Endothelial cell of umbilical vein (primary cell): ENCODE results near the gene UVRAG. TPM values are rescaled to one million over a fixed set of nuclear protein-coding genes. Genes with fewer than 3 reads are reported as not detected.

Source experiments
- BruUV-seq: library from RNA; stranded (reverse); fragments of 400-500 nt; replicated peaks from 2 replicates; lab custom pipeline; 2021; lab: Mats Ljungman, UMichigan
- CTCF ChIA-PET: fragments of 300-600, 350-600 bp; sonication (Branson Sonifier 250); formaldehyde crosslinking; loops from one replicate; lab custom pipeline; 2021; ENCODE audit warnings: antibody characterized with exemption, inconsistent platforms; lab: Charles Lee
- POLR2A ChIA-PET: fragments of 300-600, 350-600 bp; sonication (Branson Sonifier 250); formaldehyde crosslinking; loops from one replicate; lab custom pipeline; 2021; ENCODE audit warnings: antibody characterized with exemption, inconsistent platforms; lab: Charles Lee
- DNase-seq: peaks from one replicate; pipeline ENCODE4 v3.0.0-alpha.2; 2011; ENCODE audit warnings: low read depth, low spot score
- FAIRE-seq: peaks from 2 replicates; lab custom pipeline; 2011; peaks lifted over from hg19 to GRCh38; lab: Jason Lieb, UNC
- H2AFZ ChIP-seq: 2 replicates; pipeline ENCODE4 v1.6.0; 2012; ENCODE audit warnings: low read depth, low read length, control low read depth, inconsistent platforms
- H3K27ac ChIP-seq: 2 replicates; pipeline ENCODE4 v1.5.1; 2011; ENCODE audit warnings: low read depth, mild to moderate bottlenecking, control low read depth, low read length, moderate library complexity; ENCODE audit not compliant: insufficient read depth
- H3K27me3 ChIP-seq, 2 experiments: 2 replicates each; pipeline versions ENCODE4 v1.6.0 to v1.6.1; 2011; ENCODE audit warnings: low read length in 2 of 2, mixed read lengths in 1 of 2; ENCODE audit not compliant: control insufficient read depth in 2 of 2, insufficient read depth in 2 of 2
- H3K36me3 ChIP-seq, 2 experiments: 2 replicates in 1 of 2; 3 replicates in 1 of 2; pipeline ENCODE4 v1.5.1; 2011; ENCODE audit warnings: low read length in 2 of 2, mild to moderate bottlenecking in 1 of 2, moderate library complexity in 1 of 2; ENCODE audit not compliant: control insufficient read depth in 2 of 2, insufficient read depth in 2 of 2; ENCODE audit errors: extremely low read depth in 1 of 2
- H3K4me1 ChIP-seq: 3 replicates; pipeline ENCODE4 v1.5.1; 2011; ENCODE audit warnings: mild to moderate bottlenecking, low read length; ENCODE audit not compliant: control insufficient read depth, insufficient read depth; ENCODE audit errors: extremely low read depth
- H3K4me2 ChIP-seq: 2 replicates; pipeline ENCODE4 v1.6.1; 2011; ENCODE audit warnings: low read length, control low read depth, mixed read lengths; ENCODE audit not compliant: insufficient read depth
- H3K4me3 ChIP-seq, 3 experiments: fragments of 200-600 bp in 1 of 3; sonication (generic), shearing (Covaris generic) in 1 of 3; replicated peaks in 1 of 3; 2 replicates each; pipeline ENCODE4 v1.5.1; 2011 to 2016; ENCODE audit warnings: control low read depth in 3 of 3, low read length in 3 of 3, mild to moderate bottlenecking in 2 of 3, inconsistent platforms in 1 of 3, low read depth in 1 of 3, moderate library complexity in 1 of 3; ENCODE audit not compliant: insufficient read depth in 1 of 3
- H3K79me2 ChIP-seq: 2 replicates; pipeline ENCODE4 v1.6.0; 2012; ENCODE audit warnings: low read length, inconsistent platforms; ENCODE audit not compliant: control insufficient read depth, insufficient read depth
- H3K9ac ChIP-seq: replicated peaks from 2 replicates; pipeline ENCODE3; 2011; ENCODE audit warnings: low read length, control low read depth; ENCODE audit not compliant: insufficient read depth; ENCODE audit errors: extremely low read depth
- H3K9me1 ChIP-seq: replicated peaks from 3 replicates; pipeline ENCODE4 v1.6.0; 2011; ENCODE audit warnings: mild to moderate bottlenecking, low read length; ENCODE audit not compliant: control insufficient read depth, insufficient read depth; ENCODE audit errors: extremely low read depth
- H3K9me3 ChIP-seq: replicated peaks from 2 replicates; pipeline ENCODE4 v1.5.1; 2012; ENCODE audit warnings: low read length, inconsistent platforms; ENCODE audit not compliant: control insufficient read depth, insufficient read depth
- H4K20me1 ChIP-seq: replicated peaks from 2 replicates; pipeline ENCODE3; 2011; ENCODE audit warnings: mild to moderate bottlenecking, low read length; ENCODE audit not compliant: control insufficient read depth, insufficient read depth; ENCODE audit errors: extremely low read depth
- CTCF ChIP-seq, 2 donors: IDR thresholded peaks; 1 replicate in 1 of 2; 2 replicates in 1 of 2; pipeline ENCODE4 v1.5.1; 2011; ENCODE audit warnings: low read length in 2 of 2, mild to moderate bottlenecking in 2 of 2, moderate library complexity in 2 of 2, control low read depth in 1 of 2, inconsistent platforms in 1 of 2, low read depth in 1 of 2; ENCODE audit not compliant: insufficient read depth in 1 of 2; ENCODE audit errors: extremely low read depth in 1 of 2
- EZH2 ChIP-seq: IDR thresholded peaks from 2 replicates; pipeline ENCODE4 v1.6.1; 2012; ENCODE audit warnings: borderline replicate concordance, low read depth, mild to moderate bottlenecking, moderate library complexity, low read length, inconsistent platforms; ENCODE audit not compliant: severe bottlenecking
- FOS ChIP-seq: IDR thresholded peaks from 2 replicates; pipeline ENCODE4 v1.6.1; 2011; ENCODE audit warnings: mild to moderate bottlenecking, low read length, moderate library complexity, borderline replicate concordance; ENCODE audit not compliant: insufficient read depth
- GATA2 ChIP-seq: IDR thresholded peaks from 2 replicates; pipeline ENCODE4 v1.7.0; 2011; ENCODE audit warnings: low read depth, mild to moderate bottlenecking, moderate library complexity, mixed read lengths, low read length; ENCODE audit not compliant: insufficient read length, insufficient read depth
- JUN ChIP-seq: IDR thresholded peaks from 2 replicates; pipeline ENCODE4 v1.6.1; 2011; ENCODE audit warnings: borderline replicate concordance, low read depth; ENCODE audit not compliant: insufficient read length, insufficient read depth
- MYC ChIP-seq: IDR thresholded peaks from one replicate; pipeline ENCODE4 v1.6.1; 2011; ENCODE audit warnings: mild to moderate bottlenecking, low read depth, low read length
- POLR2A ChIP-seq: IDR thresholded peaks from 2 replicates; pipeline ENCODE4 v1.6.1; 2012; ENCODE audit warnings: low read depth, mild to moderate bottlenecking, control low read depth, low read length
- POLR2AphosphoS5 ChIP-seq: IDR thresholded peaks from 2 replicates; pipeline ENCODE4 v1.6.1; 2012; ENCODE audit warnings: low read depth, mild to moderate bottlenecking, control low read depth, low read length, moderate library complexity; ENCODE audit not compliant: insufficient read depth
- dilution Hi-C: fragments of 300-500 bp; cut with MboI; formaldehyde crosslinking; loops from one replicate; pipeline ENCODE4 v1.15.0; 2019; ENCODE audit warnings: low sequenced_read_pairs; ENCODE audit not compliant: extremely low pct_ligation_motif_present
- intact Hi-C: fragments of 100-400 bp; cut with micrococcal nuclease; formaldehyde crosslinking; loops from one replicate; pipeline ENCODE4 v1.10.0; 2022
- polyA plus RNA-seq, 4 experiments: library from polyadenylated mRNA; depleted of rRNA in 3 of 4; stranded (reverse) in 3 of 4; unstranded in 1 of 4; fragments of >200 nt; gene quantifications; 2 replicates each; pipeline versions ENCODE4 v1.2.1 to v1.2.3, GENCODE V29; 2011 to 2012; ENCODE audit warnings: missing spikeins in 1 of 4
- total RNA-seq: library from RNA; stranded (reverse); gene quantifications from 2 replicates; pipeline ENCODE4 v1.2.3, GENCODE V29; 2021
- TF ChIP-seq, protein P1 (sequence below): IDR thresholded peaks from 2 replicates; pipeline ENCODE4 v1.6.1; 2011; ENCODE audit not compliant: insufficient read depth, insufficient read length

UVRAG gene
- total and polyA plus RNA-seq, 2 donors (not counting 3 experiments of a cell fraction or from before 2014, with no cell fraction given), result 21.2 to 65.6 TPM

DNA sequence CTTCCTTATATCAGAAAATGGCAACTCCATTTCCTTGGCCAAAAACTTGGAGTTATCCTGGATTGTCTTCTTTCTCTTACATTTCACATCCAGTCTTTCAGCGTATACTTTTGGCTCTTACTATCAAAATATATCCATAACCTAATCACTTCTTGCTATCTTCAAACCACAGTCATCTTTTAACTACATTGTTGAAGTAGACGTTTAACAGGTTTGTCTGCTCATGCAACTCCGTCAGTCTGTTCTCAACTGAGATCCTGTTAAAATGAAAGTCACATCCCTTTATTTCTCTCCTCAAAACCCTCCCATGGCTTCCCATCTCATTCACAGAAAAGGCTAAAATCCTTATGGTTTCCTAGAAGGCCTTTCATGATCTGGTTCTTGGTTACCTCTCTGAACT is 41.9 kb downstream of the UVRAG start:
- dilution Hi-C loops (no loop called here), intact Hi-C loops (no loop called here)
- FAIRE-seq (no peak), DNase-seq (no peak)
- H3K9ac ChIP-seq, result no peak overlapping the region
- H3K27ac ChIP-seq, result no peak overlapping the region
- H3K36me3 ChIP-seq, result peaks cover 0 to 3% of the 10 kb centered on the region in 2 experiments
- no TSS peak for BruUV-seq
- no peaks in the 10 kb centered on the region for H3K9me1 ChIP-seq
- H2AFZ ChIP-seq, result no peak overlapping the region
- ChIA-PET CTCF (interaction anchor here (1.2 to 3.4 kb wide), 2 partner anchors 10 to 26 kb away, joined by 4 to 19 read pairs; no protein-coding TSS in a partner anchor), POLR2A (interaction anchor here (0.7 kb wide), 1 partner anchor 9 kb away, joined by 3 read pairs; no protein-coding TSS in a partner anchor)
- TF ChIP-seq CTCF (IDR thresholded peaks at IDR 0.05; ENCODE audit: extremely low read depth in 1 of 2, insufficient read depth in 1 of 2, low read depth in 1 of 2, low read length in 2 of 2) (no peak), POLR2A (no peak), EZH2 (no peak), MYC (no peak), POLR2AphosphoS5 (no peak), GATA2 (no peak), JUN (no peak), FOS (no peak)
- TF ChIP-seq, protein P1, sequence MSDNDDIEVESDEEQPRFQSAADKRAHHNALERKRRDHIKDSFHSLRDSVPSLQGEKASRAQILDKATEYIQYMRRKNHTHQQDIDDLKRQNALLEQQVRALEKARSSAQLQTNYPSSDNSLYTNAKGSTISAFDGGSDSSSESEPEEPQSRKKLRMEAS, result no peak
- peaks cover 2% of the 10 kb centered on the region for H4K20me1 ChIP-seq
- no peaks in the 10 kb centered on the region for H3K27me3 ChIP-seq
- H3K4me1 ChIP-seq, result peaks cover 4% of the 10 kb centered on the region
- H3K4me2 ChIP-seq, result no peak overlapping the region
- H3K9me3 ChIP-seq, result no peaks in the 10 kb centered on the region
- H3K79me2 ChIP-seq, result peaks cover 70% of the 10 kb centered on the region
- H3K4me3 ChIP-seq, result no peak overlapping the region
